Esophagus squamous epithelium (tissue), 4 donors: ENCODE results near the gene CNPY1.

Experiments
- POLR2A ChIP-seq, 4 donors: fragments of 450-650 bp; IDR thresholded peaks; one replicate each; pipeline ENCODE4 v1.6.1; 2017; ENCODE audit warnings: antibody characterized with exemption in 4 of 4, mild to moderate bottlenecking in 4 of 4, moderate library complexity in 3 of 4
- TF ChIP-seq, protein P1 (sequence below), 6 experiments: fragments of 450-650 bp in 4 of 6; fragments of 200-600 bp in 2 of 6; sonication (generic) in 2 of 6; IDR thresholded peaks; one replicate each; pipeline ENCODE4 v1.5.1; 2016 to 2019; ENCODE audit warnings: antibody characterized with exemption in 6 of 6, mild to moderate bottlenecking in 4 of 6, moderate library complexity in 4 of 6

DNA sequence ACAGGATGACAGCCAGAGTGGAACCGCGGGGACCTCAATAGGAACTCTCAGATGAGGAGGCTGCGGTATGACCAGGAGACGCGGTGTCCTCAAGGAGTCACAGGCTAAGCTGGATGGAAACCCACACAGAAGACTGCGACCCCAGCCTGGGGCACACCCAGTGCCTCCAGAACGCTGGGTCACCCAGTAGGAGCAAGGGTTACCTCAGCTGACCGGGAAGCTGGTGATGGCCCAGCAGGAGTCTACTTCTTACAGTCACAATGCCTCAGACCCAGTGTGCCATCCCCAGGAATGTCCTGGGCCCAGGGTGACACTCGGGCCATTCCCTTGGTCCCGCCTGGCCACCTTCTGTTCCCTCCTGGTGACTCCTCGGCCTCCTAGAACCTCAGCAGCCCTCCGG lies 29.9 kb downstream of the CNPY1 start:
- no peak for TF ChIP-seq POLR2A (IDR thresholded peaks at IDR 0.05)
- TF ChIP-seq, protein P1, sequence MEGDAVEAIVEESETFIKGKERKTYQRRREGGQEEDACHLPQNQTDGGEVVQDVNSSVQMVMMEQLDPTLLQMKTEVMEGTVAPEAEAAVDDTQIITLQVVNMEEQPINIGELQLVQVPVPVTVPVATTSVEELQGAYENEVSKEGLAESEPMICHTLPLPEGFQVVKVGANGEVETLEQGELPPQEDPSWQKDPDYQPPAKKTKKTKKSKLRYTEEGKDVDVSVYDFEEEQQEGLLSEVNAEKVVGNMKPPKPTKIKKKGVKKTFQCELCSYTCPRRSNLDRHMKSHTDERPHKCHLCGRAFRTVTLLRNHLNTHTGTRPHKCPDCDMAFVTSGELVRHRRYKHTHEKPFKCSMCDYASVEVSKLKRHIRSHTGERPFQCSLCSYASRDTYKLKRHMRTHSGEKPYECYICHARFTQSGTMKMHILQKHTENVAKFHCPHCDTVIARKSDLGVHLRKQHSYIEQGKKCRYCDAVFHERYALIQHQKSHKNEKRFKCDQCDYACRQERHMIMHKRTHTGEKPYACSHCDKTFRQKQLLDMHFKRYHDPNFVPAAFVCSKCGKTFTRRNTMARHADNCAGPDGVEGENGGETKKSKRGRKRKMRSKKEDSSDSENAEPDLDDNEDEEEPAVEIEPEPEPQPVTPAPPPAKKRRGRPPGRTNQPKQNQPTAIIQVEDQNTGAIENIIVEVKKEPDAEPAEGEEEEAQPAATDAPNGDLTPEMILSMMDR (IDR thresholded peaks at IDR 0.05), result no peak
